WI38 (cell line): ENCODE data around the gene RTN4RL1.

Experiments used
- H3K4me3 ChIP-seq: 2 replicates; pipeline ENCODE4 v1.5.1; 2011; ENCODE audit warnings: low read depth, mild to moderate bottlenecking, control low read depth, low read length
- TF ChIP-seq, protein P1 (sequence below): IDR thresholded peaks from 2 replicates; pipeline ENCODE4 v1.5.1; 2012; ENCODE audit warnings: low read depth, mild to moderate bottlenecking, control low read depth, low read length

RTN4RL1 gene

DNA sequence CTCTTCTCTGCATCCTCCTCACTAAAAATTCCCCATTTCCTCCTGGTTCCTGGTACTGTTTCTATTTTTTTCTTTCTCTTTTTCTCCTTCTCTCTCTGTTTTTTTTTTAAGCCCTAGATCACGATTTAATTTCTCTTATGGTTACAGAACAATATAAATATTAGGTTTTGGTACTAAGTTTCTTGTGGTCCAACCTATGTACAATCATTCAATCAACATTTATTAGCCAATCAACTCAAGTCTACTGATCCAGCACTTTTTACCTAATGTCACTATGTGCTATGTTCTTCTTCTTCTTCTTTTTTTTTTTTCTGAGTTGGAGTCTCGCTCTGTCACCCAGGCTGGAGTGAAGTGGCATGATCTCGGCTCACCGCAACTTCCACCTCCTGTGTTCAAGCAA is 12.6 kb downstream of the RTN4RL1 start:
- H3K4me3 ChIP-seq: no peak overlapping the region
- TF ChIP-seq, protein P1, sequence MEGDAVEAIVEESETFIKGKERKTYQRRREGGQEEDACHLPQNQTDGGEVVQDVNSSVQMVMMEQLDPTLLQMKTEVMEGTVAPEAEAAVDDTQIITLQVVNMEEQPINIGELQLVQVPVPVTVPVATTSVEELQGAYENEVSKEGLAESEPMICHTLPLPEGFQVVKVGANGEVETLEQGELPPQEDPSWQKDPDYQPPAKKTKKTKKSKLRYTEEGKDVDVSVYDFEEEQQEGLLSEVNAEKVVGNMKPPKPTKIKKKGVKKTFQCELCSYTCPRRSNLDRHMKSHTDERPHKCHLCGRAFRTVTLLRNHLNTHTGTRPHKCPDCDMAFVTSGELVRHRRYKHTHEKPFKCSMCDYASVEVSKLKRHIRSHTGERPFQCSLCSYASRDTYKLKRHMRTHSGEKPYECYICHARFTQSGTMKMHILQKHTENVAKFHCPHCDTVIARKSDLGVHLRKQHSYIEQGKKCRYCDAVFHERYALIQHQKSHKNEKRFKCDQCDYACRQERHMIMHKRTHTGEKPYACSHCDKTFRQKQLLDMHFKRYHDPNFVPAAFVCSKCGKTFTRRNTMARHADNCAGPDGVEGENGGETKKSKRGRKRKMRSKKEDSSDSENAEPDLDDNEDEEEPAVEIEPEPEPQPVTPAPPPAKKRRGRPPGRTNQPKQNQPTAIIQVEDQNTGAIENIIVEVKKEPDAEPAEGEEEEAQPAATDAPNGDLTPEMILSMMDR: no peak

DNA sequence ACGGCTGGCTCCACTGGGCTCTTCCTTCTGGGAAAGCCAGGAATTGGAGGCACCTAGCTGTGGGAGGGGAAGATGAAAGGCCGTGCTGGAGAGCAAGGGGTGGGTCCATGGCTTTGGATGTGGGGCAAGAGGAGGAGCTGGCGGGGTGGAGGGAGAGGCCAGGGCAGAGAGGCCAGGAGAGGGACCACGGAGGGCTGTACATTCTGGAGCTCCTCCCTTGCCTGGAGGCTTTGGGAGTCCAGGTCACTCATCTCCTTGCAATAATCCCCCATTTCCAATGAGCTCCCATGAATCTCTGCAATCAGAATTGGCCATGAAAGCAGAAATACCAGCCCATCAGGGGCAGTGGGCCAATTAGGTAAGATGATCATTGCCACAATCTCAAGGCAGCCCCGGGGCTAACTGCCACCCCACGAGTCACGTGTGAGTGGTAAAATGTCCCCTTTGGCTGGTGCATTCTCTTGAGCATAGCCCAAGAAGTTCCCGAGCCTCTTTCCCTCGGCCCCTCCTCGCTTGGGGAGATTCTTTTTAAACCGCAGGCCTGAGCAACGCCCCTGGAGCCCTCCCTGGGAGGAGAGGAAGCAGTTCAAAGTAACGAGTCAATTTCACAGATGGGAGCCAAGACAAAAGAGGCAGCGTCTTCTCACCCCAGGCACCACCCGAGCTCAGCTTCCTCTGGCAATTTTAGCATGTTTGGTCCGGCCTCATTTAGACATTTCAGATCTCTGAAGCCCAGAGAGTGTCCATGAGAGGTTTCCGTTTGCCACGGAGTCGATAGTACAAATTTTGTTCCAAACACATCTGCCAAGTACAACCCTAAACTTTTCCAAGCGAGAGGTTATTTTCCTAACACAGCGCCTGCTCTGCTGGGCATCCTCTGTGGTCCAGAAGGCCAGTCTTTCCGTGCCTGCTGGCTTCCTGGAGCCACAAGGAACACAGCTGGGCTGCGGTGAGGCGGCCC is 13.4 kb downstream of the RTN4RL1 start:
- no peak overlapping the region for H3K4me3 ChIP-seq
- TF ChIP-seq, protein P1: no peak

DNA sequence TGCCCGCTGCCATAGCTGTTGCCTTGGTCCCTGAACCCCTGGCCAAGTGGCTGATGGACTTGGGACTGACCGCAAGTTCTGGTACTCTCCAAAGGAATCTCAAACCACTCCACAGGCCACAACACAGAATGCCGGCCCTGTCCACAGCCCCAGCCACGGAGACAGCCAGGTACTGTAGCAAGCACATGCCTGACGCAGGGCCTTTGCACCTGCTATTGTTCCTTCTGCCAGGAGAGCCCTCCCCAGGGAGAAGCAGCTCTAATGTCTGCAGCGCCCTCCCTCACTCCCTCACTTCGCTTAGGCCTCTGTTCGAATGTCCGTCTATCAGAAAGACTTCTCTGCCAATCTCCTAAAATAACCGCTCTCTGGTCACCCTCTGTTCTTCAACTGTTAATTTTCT is 15.4 kb downstream of the RTN4RL1 start:
- TF ChIP-seq, protein P1: no peak
- no peak overlapping the region for H3K4me3 ChIP-seq

DNA sequence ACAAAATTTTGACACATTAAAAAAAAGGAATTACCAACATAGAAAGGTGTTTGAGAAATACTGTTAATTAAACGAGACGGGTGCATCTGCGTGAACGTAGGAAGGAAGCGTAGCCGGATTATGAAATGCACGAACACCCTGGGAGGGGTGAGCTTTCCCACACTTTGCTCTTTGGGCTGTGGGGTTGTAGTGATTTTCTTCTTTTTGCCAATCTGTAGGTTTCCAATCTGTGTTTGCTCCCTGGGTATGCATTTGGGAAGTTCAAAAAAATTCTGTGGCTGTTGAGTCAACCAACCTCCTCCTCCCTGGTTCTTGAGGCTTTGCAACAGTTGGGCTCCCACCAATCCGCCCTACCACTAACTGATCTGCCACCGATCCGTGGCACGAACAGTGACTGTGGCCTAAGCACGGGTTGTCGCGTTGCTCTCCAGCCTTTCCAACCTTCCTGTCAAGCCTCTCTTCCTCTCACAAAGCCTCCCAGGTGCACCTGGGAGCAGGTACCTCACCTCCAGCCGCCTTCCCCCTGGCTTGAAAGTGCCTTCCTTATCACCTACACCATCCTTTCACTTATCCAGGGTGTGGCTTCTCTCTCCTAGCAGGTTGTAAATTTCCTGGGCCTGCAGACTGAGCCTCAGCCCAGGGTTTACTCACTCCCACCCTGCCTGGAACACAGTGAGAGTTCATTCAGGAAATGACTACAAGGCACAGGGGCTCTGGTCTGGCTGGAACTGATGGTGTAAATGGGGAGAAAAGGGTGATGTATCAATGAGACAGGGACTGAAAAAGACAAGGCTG is 16.6 kb downstream of the RTN4RL1 start:
- TF ChIP-seq, protein P1: no peak
- H3K4me3 ChIP-seq: no peak overlapping the region

DNA sequence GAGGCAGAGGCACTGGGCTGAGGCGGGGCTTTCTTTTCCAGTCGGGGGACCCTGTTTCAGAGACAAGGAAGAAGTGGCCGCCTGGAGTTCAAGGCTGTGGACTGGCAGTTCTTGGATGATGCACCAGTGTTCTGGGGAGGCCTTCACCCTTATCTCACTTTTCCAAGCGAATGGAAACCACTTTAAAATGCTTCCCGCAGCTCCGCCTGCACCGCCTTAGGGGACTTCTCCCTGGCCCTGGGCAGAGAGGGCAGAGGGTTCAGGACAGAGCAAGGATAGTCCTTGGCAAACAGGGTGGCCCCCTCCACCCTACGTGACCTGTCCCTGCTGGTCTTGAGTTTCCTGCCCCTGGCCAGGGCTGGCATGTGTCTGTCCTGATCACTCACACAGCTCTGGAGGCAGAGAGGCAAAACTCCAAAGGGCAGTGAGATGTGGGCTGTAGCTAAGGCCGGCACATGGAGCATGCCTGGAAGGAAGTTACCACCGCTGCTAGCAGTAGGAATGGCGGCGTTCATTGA is 20.6 kb downstream of the RTN4RL1 start:
- TF ChIP-seq, protein P1: no peak
- no peak overlapping the region for H3K4me3 ChIP-seq

DNA sequence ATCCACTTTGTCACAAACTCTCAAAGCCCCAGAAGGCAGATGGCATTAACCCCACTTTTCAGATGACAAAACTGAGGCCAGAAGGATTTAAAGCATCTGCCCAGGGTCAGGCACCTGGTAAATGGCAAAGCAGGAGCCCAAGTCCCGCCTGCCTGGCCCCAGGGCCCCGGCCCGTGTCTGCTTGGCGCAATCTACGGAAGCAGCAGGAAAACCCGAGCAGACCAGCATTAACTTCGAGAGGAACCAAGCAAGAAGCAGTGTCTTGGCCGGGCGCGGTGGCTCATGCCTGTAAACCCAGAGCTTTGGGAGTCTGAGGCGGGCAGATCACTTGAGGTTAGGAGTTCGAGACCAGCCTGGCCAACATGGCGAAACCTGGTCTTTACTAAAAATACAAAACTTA is 21.6 kb downstream of the RTN4RL1 start:
- TF ChIP-seq, protein P1: no peak
- H3K4me3 ChIP-seq: no peak overlapping the region

DNA sequence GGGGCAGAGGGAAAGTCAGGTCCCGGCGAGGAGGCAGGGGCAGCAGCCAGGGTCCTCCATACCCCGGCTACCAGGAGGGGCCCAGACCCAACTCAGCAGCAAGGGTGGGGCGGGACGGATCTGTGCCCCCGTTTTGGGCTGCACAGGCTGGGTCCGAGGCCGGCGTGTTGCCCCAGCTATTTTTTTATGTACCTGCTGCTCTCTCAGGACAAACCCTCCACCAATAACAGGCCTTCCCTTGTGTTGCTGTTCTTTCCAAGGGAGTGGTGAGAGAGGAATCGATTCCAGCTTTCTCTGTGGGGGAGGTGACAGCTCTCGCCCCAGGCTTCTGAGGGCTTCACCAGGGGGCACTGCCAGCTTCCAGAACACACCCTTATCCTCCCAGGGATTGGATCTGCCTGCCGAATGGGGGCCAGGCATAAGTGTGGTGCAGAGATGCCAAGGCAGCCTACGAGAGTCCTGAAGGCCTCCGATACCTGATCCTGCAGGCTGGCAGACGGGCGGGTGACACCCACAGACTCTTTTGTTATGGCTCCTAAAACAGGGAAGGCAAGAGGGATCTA is 22.3 kb downstream of the RTN4RL1 start:
- no peak overlapping the region for H3K4me3 ChIP-seq
- TF ChIP-seq, protein P1: no peak
